Measurements from ENCODE around the gene OLIG3.

OLIG3 gene

DNA sequence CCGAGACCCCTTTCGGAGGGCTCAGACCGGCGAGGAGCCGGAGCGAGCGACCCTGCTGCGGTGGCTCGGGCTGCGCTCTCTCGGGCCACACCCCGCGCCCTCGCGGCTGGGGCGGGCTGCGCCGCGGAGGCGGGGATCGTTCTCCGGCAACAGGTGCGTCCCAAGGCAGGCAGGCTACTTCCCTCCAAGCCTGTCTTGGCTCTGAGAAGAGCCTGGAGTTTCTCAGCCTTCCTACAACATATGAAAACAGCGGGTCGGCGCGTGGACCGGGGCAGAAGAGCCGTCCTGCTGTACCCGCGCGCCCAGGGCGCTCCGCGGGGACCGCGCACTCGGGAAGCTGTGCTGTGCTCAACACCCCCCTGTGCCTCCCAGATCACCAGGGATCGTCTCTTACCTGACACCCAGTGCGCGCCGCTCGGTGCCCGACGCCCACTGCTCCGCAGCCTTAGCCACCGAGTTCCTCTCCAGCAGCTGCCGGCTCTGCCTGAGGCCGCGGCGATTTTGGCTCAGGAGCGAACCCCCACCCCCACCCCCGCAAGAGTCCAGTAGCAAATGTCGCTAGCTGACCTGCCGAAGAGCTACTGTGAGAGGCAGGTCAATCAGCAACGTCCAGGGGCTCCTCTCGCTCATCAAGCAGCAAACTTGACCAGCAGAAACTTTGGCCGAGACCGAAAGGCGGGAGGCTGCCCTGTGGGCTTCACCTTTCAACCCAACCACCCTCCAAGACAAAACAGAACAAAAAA, 3.7 kb upstream of the OLIG3 start:
- H3K4me1 ChIP-seq, result no peaks in the 10 kb centered on the region
- no peaks in the 10 kb centered on the region for H3K9me3 ChIP-seq (ENCODE audit: control insufficient read depth, low read length)
- no peak overlapping the region for H3K4me3 ChIP-seq (ENCODE audit: low read depth, low read length)
- no peak overlapping the region for H2AFZ ChIP-seq
- H3K9ac ChIP-seq, result no peak overlapping the region
- peak overlapping the region; percentile 24 for H3K4me2 ChIP-seq (ENCODE audit: low read length)
- H3K79me2 ChIP-seq, result no peaks in the 10 kb centered on the region
- H3K27me3 ChIP-seq (ENCODE audit: control insufficient read depth, insufficient read depth, low read length), result peaks cover 45% of the 10 kb centered on the region
- no peaks in the 10 kb centered on the region for H3K36me3 ChIP-seq (ENCODE audit: control insufficient read depth, insufficient read depth, low read length)
- H3K27ac ChIP-seq, result no peak overlapping the region
- TF ChIP-seq, protein P1, sequence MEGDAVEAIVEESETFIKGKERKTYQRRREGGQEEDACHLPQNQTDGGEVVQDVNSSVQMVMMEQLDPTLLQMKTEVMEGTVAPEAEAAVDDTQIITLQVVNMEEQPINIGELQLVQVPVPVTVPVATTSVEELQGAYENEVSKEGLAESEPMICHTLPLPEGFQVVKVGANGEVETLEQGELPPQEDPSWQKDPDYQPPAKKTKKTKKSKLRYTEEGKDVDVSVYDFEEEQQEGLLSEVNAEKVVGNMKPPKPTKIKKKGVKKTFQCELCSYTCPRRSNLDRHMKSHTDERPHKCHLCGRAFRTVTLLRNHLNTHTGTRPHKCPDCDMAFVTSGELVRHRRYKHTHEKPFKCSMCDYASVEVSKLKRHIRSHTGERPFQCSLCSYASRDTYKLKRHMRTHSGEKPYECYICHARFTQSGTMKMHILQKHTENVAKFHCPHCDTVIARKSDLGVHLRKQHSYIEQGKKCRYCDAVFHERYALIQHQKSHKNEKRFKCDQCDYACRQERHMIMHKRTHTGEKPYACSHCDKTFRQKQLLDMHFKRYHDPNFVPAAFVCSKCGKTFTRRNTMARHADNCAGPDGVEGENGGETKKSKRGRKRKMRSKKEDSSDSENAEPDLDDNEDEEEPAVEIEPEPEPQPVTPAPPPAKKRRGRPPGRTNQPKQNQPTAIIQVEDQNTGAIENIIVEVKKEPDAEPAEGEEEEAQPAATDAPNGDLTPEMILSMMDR (IDR thresholded peaks at IDR 0.05), result no peak

DNA sequence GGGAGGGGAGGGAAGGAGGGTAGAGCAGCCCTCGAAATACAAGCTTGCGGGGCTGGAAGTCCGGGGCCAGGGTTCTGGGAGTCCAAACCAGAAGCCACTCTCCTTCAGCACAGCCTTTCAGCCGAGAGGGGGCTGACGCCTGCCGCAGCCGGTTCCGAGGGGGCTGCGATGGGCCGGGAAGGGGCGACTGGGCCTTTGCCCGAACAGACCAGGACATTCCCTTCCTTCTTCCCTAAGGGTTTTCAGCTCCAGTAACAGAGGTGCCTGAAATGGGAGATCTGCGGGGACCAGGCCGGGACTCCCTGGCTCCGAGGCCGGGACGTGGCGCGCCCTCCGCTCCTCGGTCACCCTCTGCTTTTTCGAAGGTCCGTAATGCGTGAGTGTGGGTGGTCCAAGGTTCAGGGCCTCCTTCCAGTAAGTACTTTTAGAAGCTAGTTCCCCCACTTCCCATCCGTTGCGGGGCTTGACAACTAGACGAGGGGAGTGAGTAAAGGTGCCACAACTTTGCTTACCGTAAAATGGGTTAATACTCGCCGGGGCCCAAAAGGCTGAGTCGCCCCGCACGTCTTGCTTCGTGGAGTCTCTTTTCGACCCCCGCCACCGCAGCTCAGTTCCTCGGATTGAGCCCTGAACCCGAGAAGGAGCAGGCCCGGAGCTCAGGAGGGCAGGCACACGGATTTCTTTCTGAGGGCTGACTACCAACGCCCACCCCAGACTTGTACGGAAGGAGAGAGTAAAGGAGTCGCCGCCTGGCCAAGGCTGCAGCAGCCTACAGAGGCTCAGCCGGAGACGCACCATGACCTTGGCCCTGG, 2.9 kb upstream of the OLIG3 start:
- Histone ChIP-seq H3K27me3 (ENCODE audit: control insufficient read depth, insufficient read depth, low read length) (peaks cover 45% of the 10 kb centered on the region), H3K27ac (no peak overlapping the region), H3K9ac (no peak overlapping the region), H3K4me2 (ENCODE audit: low read length) (peak overlapping the region; percentile 22), H3K9me3 (ENCODE audit: control insufficient read depth, low read length) (no peaks in the 10 kb centered on the region), H3K36me3 (ENCODE audit: control insufficient read depth, insufficient read depth, low read length) (no peaks in the 10 kb centered on the region), H2AFZ (no peak overlapping the region), H3K79me2 (no peaks in the 10 kb centered on the region), H3K4me3 (ENCODE audit: low read depth, low read length) (no peak overlapping the region), H3K4me1 (no peaks in the 10 kb centered on the region)
- TF ChIP-seq, protein P1 (IDR thresholded peaks at IDR 0.05), result no peak

DNA sequence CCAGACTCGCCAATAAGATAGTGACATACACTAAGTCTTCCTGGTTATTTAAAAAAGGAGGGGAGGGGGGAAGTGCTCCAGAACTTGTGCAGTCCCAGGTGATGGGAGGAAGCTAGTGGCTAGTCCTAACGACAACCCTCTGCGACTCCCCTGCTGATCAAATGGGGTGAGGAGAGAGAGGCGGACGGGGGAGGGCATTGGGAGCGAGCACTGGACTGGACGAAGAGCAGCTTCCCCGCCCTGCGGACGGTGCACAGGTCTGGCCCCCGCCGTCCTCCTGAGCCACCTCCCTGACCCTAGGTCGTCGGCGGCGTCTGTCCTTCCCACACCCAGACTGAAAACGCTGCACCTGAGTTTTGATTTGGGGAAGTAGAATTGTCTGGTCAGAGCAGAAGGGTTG, 2.2 kb upstream of the OLIG3 start:
- Histone ChIP-seq H3K9me3 (ENCODE audit: control insufficient read depth, low read length) (no peaks in the 10 kb centered on the region), H3K79me2 (no peaks in the 10 kb centered on the region), H3K27ac (no peak overlapping the region), H3K9ac (no peak overlapping the region), H3K4me3 (ENCODE audit: low read depth, low read length) (no peak overlapping the region), H2AFZ (no peak overlapping the region), H3K27me3 (ENCODE audit: control insufficient read depth, insufficient read depth, low read length) (peaks cover 45% of the 10 kb centered on the region), H3K36me3 (ENCODE audit: control insufficient read depth, insufficient read depth, low read length) (no peaks in the 10 kb centered on the region), H3K4me2 (ENCODE audit: low read length) (no peak overlapping the region), H3K4me1 (no peaks in the 10 kb centered on the region)
- TF ChIP-seq, protein P1 (IDR thresholded peaks at IDR 0.05), result no peak

DNA sequence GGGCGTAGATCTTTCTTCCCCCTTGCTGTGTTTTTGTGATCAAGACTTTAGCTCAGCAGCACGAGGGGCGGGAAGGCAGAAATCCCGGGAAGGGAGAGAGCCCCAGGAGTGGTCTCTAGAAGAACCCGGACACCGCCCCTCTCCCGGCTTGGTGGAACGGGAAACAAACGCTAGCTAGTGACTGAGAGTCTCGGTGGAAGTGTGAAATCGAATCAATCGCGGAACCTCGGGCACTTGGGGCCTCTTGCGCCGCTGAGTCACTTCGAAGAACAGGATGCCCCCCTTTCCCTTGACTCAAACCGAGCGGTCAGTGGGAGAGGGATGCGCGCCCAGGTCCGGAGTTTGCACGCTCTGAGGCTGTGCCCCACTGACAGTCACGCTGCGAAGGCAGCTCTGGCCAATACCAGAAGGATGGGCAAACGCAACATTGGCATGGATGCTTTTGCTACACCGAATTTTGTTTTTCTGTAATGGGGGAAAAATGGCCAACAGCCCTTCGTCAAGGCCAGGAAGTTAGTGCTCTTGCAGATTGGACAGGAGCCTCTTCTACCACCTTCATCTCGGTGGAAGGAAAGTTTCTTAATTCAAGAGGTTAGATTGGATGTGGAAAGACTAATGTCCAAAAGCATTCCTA, 1.6 kb upstream of the OLIG3 start:
- TF ChIP-seq, protein P1 (IDR thresholded peaks at IDR 0.05), result no peak
- no peak overlapping the region for H3K4me3 ChIP-seq (ENCODE audit: low read depth, low read length)
- H3K4me2 ChIP-seq (ENCODE audit: low read length), result no peak overlapping the region
- no peaks in the 10 kb centered on the region for H3K9me3 ChIP-seq (ENCODE audit: control insufficient read depth, low read length)
- H3K79me2 ChIP-seq, result no peaks in the 10 kb centered on the region
- H3K9ac ChIP-seq, result no peak overlapping the region
- no peaks in the 10 kb centered on the region for H3K4me1 ChIP-seq
- H2AFZ ChIP-seq, result no peak overlapping the region
- H3K27me3 ChIP-seq (ENCODE audit: control insufficient read depth, insufficient read depth, low read length), result peaks cover 45% of the 10 kb centered on the region
- H3K27ac ChIP-seq, result no peak overlapping the region
- H3K36me3 ChIP-seq (ENCODE audit: control insufficient read depth, insufficient read depth, low read length), result no peaks in the 10 kb centered on the region
